Measurements from ENCODE around the gene ADAM8.

The ADAM8 gene

DNA sequence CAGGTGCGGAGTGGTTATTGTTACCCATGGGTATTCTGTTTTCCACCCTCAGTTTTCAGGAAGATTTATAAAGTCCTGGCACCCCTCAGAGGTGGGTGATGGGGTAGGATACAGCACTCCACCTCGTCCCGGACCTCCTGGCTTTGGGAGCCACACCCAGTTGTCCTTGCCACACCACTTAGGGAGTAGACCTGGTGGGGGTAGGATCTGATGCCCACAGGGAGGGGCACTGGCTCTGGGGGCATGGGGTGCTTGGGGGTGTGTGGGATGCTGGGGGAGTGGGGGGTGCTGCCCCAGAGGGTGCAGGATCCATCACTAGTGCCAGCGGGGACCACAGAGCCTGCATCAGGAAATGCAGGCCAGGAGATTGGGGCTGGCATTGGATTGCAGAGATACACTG lies 36.5 kb upstream of the ADAM8 start:
- H3K9ac ChIP-seq (ENCODE audit: low read length) = no peak overlapping the region
- H3K36me3 ChIP-seq (ENCODE audit: control insufficient read depth, insufficient read depth, low read length) = peaks cover 12% of the 10 kb centered on the region

DNA sequence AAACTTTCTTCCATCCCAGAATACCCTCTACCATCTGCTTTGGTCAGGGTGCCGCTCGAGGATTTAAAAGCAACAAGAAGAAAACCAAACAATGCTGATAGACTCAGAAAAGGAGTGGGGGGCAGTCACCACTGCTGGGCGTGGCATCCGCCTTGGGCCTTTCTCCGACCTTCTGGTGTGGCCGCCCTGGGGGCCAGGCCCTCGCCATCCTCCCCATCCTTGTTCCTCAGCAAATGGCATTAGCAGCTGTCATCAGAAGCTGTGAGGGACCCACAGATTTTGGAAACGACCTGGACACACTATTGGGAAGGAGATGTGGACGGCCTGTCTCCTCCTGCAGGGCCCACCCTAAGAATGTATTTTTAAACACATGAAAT lies 36.1 kb upstream of the ADAM8 start:
- Histone ChIP-seq H3K27me3 (ENCODE audit: control insufficient read depth, insufficient read depth, low read length) (no peaks in the 10 kb centered on the region), H3K36me3 (ENCODE audit: control insufficient read depth, insufficient read depth, low read length) (peaks cover 12% of the 10 kb centered on the region), H3K9ac (ENCODE audit: low read length) (no peak overlapping the region)

More for the DNA sequence above, 36.5 kb upstream of the ADAM8 start:
- H3K4me3 ChIP-seq (ENCODE audit: low read length) = no peak overlapping the region
- peaks cover 2% of the 10 kb centered on the region for H3K4me1 ChIP-seq (ENCODE audit: control insufficient read depth, insufficient read depth, low read length)
- no peak overlapping the region for H3K27ac ChIP-seq (ENCODE audit: low read depth, low read length)
- no peaks in the 10 kb centered on the region for H3K27me3 ChIP-seq (ENCODE audit: control insufficient read depth, insufficient read depth, low read length)

DNA sequence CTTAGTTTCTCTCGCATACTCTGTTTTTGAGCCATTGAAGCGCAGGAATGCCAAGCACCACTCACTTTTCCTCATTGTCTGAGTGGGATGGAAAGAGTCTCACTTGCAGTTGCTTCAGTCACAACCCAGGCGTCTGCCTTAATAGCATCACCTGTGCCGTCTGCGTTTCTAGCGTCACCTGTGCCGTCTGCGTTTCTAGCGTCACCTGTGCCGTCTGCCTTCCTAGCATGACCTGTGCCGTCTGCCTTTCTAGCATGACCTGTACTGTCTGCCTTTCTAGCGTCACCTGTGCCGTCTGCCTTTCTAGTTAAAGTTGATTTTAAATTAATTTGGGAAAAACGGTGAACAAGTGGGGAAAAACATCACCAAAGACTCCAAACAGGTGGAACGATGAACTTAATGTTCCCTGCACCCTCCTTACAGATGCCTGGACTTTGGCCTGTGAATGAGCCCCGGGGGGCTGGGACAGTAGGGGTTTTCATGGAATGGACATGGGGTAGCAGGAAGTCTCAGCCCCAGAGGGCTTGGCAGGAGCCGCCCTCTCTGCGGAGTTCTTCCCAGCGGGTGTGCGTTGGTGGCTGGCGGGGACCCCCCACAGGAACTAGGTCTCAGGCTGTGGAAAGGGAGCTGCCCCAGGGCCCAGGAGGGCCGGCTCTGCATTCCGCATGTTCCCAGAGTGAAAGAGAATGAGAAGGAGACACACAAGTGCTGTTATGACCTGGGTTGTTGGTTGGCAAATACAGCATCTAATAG lies 35.5 kb upstream of the ADAM8 start:
- H3K9ac ChIP-seq (ENCODE audit: low read length) = no peak overlapping the region
- H3K4me3 ChIP-seq (ENCODE audit: low read length) = no peak overlapping the region
- no peak overlapping the region for H3K27ac ChIP-seq (ENCODE audit: low read depth, low read length)
- no peaks in the 10 kb centered on the region for H3K27me3 ChIP-seq (ENCODE audit: control insufficient read depth, insufficient read depth, low read length)
- H3K36me3 ChIP-seq (ENCODE audit: control insufficient read depth, insufficient read depth, low read length) = peaks cover 12% of the 10 kb centered on the region
- H3K4me1 ChIP-seq (ENCODE audit: control insufficient read depth, insufficient read depth, low read length) = peaks cover 8% of the 10 kb centered on the region

More for the DNA sequence above, 36.1 kb upstream of the ADAM8 start:
- peaks cover 4% of the 10 kb centered on the region for H3K4me1 ChIP-seq (ENCODE audit: control insufficient read depth, insufficient read depth, low read length)
- H3K4me3 ChIP-seq (ENCODE audit: low read length) = no peak overlapping the region
- no peak overlapping the region for H3K27ac ChIP-seq (ENCODE audit: low read depth, low read length)

DNA sequence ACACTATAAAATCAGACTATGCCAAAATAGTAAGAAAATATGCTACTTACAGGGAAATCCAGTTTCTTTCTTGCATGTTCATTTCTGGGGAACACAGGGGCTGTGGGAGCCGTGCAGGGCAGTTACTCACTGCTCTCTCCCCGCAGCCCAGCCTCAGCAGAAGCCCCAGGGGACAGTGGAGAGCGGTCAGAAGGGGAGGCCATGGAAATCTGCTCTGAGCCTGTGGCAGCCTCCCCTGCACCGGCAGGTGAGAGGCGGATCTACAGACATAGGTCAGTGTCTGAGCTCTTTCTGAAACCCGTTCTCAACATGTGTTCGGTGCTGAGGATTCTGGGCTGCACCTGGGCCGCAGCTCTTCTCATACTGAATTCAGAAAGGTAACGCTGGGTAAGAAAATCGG lies 34.9 kb upstream of the ADAM8 start:
- peaks cover 12% of the 10 kb centered on the region for H3K36me3 ChIP-seq (ENCODE audit: control insufficient read depth, insufficient read depth, low read length)
- H3K27ac ChIP-seq (ENCODE audit: low read depth, low read length) = no peak overlapping the region
- H3K9ac ChIP-seq (ENCODE audit: low read length) = no peak overlapping the region
- peaks cover 8% of the 10 kb centered on the region for H3K4me1 ChIP-seq (ENCODE audit: control insufficient read depth, insufficient read depth, low read length)
- H3K27me3 ChIP-seq (ENCODE audit: control insufficient read depth, insufficient read depth, low read length) = no peaks in the 10 kb centered on the region
- H3K4me3 ChIP-seq (ENCODE audit: low read length) = no peak overlapping the region

DNA sequence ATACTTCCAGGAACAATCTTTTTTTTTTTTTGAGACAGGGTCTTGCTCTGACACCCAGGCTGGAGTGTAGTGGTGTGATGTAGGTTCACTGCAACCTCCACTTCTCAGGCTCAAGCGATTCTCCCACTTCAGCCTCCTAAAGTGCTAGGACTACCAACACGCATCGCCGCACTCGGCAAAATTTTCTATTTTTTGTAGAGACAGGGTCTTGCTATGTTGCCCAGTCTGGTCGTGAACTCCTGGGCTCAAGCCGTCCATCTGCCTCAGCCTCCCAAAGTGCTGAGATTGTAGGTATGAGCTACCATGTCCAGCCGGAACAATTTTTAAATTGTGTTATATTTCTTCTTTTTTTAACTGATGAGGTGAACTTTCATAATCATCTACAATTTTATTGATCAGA lies 34.1 kb upstream of the ADAM8 start:
- Histone ChIP-seq H3K4me1 (ENCODE audit: control insufficient read depth, insufficient read depth, low read length) (peaks cover 8% of the 10 kb centered on the region), H3K27me3 (ENCODE audit: control insufficient read depth, insufficient read depth, low read length) (no peaks in the 10 kb centered on the region), H3K9ac (ENCODE audit: low read length) (no peak overlapping the region), H3K36me3 (ENCODE audit: control insufficient read depth, insufficient read depth, low read length) (peaks cover 12% of the 10 kb centered on the region), H3K4me3 (ENCODE audit: low read length) (no peak overlapping the region), H3K27ac (ENCODE audit: low read depth, low read length) (no peak overlapping the region)

DNA sequence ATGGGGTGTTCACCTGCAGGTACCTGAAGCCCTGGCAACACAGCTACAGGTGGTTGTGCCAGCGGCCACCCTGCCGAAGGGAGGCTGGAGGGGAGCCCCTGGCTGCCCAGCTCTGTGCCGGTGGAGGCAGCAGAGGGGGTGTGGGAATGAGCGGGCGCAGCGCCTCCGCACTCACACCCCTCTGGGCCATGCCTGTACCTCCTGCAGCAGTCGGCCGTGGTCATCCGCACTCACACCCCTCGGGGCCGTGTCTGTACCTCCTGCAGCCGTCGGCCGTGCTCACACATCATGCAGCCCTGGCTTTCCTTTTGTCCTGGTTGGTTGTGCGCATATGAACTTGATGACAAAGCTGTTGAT lies 33.7 kb upstream of the ADAM8 start:
- H3K4me3 ChIP-seq (ENCODE audit: low read length) = no peak overlapping the region
- no peaks in the 10 kb centered on the region for H3K27me3 ChIP-seq (ENCODE audit: control insufficient read depth, insufficient read depth, low read length)
- peaks cover 12% of the 10 kb centered on the region for H3K36me3 ChIP-seq (ENCODE audit: control insufficient read depth, insufficient read depth, low read length)
- no peak overlapping the region for H3K27ac ChIP-seq (ENCODE audit: low read depth, low read length)
- H3K9ac ChIP-seq (ENCODE audit: low read length) = no peak overlapping the region
- H3K4me1 ChIP-seq (ENCODE audit: control insufficient read depth, insufficient read depth, low read length) = peaks cover 8% of the 10 kb centered on the region

DNA sequence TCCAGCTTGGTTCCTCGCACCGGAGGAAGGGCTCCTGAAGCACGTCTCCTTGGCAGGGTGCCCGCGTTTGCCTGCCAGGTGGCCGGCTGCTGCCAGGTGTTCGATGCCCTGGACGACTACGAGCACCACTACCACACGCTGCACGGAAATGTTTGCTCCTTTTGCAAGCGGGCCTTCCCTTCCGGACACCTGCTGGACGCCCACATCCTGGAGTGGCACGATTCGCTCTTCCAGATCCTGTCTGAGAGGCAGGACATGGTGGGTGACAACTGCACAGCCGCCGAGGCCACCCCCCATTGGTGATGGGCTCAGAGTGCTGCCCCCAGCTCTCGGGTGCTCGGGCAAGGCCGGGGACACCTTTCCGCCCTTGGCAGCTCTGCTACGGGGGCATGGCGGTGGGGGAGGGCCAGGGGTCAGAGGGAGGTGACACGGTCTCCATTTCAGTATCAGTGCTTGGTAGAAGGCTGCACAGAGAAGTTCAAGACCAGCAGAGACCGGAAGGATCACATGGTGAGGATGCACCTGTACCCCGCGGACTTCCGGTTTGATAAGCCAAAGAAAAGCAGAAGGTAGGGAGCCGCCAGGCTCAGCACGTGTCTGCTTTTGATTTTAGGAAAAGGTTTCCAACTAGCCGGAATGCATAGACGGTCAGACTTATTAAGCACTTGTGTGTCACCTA lies 33.2 kb upstream of the ADAM8 start:
- no peak overlapping the region for H3K9ac ChIP-seq (ENCODE audit: low read length)
- H3K27me3 ChIP-seq (ENCODE audit: control insufficient read depth, insufficient read depth, low read length) = no peaks in the 10 kb centered on the region
- H3K36me3 ChIP-seq (ENCODE audit: control insufficient read depth, insufficient read depth, low read length) = peaks cover 12% of the 10 kb centered on the region
- H3K4me1 ChIP-seq (ENCODE audit: control insufficient read depth, insufficient read depth, low read length) = peaks cover 8% of the 10 kb centered on the region
- H3K4me3 ChIP-seq (ENCODE audit: low read length) = peak overlapping the region; percentile 60
- no peak overlapping the region for H3K27ac ChIP-seq (ENCODE audit: low read depth, low read length)

DNA sequence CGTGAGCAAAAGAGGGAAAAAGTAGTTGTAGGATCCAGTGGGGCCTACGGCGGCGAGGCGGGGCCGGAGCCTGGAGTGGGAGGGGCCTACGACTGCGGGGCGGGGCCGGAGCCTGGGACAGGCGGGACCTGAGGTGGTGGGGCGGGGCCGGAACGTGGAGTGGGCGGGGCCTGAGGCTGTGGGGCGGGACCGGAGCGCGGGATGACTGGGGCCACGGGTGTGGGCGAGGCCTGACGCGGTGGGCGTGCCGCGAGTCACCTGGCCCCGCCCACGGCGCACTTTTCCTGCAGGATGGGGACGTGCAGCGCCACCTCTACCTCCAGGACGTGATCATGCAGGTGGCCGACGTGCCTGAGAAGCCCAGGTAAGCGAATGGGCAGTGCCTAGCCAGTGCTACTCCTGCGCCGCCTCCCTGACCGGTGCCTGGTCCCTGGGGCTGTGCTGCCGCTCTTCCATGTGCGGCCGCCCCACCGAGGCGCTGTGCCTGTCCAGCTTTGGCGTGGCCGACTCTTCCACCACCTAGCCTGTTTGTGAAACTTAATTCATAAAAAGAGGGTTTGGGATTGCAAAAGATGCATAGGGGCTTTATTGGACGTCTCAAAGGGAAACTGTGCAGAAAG lies 32.5 kb upstream of the ADAM8 start:
- peak overlapping the region; percentile 70 for H3K4me3 ChIP-seq (ENCODE audit: low read length)
- no peaks in the 10 kb centered on the region for H3K27me3 ChIP-seq (ENCODE audit: control insufficient read depth, insufficient read depth, low read length)
- no peak overlapping the region for H3K9ac ChIP-seq (ENCODE audit: low read length)
- H3K4me1 ChIP-seq (ENCODE audit: control insufficient read depth, insufficient read depth, low read length) = peaks cover 8% of the 10 kb centered on the region
- peak overlapping the region; percentile 90 for H3K27ac ChIP-seq (ENCODE audit: low read depth, low read length)
- H3K36me3 ChIP-seq (ENCODE audit: control insufficient read depth, insufficient read depth, low read length) = peaks cover 12% of the 10 kb centered on the region

DNA sequence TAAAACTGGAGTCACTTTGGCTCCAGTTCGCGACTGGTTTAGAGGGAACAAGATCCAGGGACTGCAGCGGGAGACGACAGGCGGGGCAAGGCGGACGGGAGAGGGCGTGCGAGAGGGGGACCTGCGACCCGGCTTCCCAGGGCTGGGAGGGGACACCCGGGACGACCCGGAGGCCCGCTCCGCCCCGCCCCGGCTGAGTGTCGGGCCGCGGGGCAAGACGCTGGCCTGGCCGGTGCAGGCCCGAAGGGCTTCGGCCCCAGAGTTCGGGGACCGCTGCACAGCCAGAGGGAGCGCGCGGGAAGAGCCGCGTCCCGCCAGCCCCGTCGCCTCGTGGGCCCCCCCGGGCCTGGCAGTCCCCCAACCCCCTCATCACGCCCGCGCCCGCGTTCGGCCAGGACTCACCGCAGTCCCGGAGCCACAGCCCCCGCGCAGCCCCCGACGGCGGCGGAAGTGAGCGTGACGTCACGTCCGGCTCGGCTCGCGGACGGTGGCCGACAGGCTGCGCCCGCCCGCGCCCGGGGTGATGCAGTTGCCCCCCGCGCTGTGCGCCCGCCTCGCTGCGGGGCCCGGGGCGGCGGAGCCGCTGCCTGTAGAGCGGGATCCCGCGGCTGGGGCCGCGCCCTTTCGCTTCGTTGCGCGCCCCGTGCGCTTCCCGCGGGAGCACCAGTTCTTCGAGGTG lies 31.9 kb upstream of the ADAM8 start, which contains the start of the genes TUBGCP2 and ZNF511:
TSS of gene TUBGCP2 (minus strand) at position 452 of the 679 bp plus-strand sequence. CDS start 5,931 bp downstream, outside the sequence.
TSS of gene ZNF511 (plus strand) at position 494 of the 679 bp plus-strand sequence. CDS start at position 524, 30 bp downstream.
- Histone ChIP-seq H3K36me3 (ENCODE audit: control insufficient read depth, insufficient read depth, low read length) (peaks cover 12% of the 10 kb centered on the region), H3K27me3 (ENCODE audit: control insufficient read depth, insufficient read depth, low read length) (no peaks in the 10 kb centered on the region), H3K4me1 (ENCODE audit: control insufficient read depth, insufficient read depth, low read length) (peaks cover 8% of the 10 kb centered on the region), H3K9ac (ENCODE audit: low read length) (peak within 1 kb of the TSS; percentile 76), H3K4me3 (ENCODE audit: low read length) (peak within 1 kb of the TSS; percentile 70), H3K27ac (ENCODE audit: low read depth, low read length) (peak within 1 kb of the TSS; percentile 90)

DNA sequence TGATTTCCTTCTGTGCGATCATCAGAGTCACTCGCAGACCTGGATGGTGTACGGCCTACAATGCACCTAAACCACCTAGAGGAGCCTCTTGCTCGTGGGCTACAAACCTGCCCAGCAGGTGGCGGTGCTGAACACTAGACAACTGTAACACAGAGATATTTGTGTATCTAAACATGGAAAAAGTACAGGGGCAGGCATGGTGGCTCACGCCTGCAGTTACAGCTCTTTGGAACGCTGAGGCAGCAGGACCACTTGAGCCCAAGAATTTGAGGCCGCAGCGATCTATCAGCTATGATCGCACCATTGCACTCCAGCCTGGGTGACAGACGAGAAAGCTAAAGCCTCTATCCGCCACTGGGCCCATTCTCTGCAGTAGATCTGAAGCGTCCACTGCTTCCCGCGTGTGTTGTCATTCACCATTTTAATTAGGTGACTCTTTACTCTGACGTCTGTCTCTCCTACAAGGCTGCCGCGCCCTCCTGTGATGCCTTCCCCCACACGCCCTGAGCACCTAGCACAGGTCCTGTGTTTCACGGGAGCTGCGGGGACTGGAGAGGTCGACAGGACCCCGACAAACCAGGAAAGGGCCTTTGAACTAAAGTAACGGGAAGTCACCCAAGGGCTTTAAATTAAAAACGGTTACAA lies 31.2 kb upstream of the ADAM8 start:
- H3K36me3 ChIP-seq (ENCODE audit: control insufficient read depth, insufficient read depth, low read length) = peaks cover 10% of the 10 kb centered on the region
- peak overlapping the region; percentile 90 for H3K27ac ChIP-seq (ENCODE audit: low read depth, low read length)
- H3K9ac ChIP-seq (ENCODE audit: low read length) = peak overlapping the region; percentile 76
- peaks cover 8% of the 10 kb centered on the region for H3K4me1 ChIP-seq (ENCODE audit: control insufficient read depth, insufficient read depth, low read length)
- H3K27me3 ChIP-seq (ENCODE audit: control insufficient read depth, insufficient read depth, low read length) = no peaks in the 10 kb centered on the region
- peak overlapping the region; percentile 70 for H3K4me3 ChIP-seq (ENCODE audit: low read length)

DNA sequence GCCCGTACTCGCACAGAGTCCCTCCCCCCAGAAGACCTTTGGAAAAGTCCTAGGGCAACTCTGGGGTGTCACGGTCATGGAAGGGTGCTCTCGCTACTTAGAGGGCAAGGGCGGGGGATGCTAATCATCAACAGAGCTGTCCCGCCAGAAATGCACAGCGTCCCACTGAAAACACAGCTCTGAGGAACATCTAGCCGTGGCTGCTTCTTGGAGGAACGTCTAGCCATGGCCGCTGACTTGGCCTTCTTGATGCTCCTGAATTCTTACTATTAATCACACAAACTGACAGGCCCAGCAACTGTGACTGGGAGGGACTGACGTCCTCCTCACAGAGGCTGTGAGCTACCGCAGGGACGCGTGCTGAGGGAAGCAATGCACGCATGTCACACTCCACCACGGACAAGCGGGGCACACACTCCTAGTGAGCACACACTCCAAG lies 30.3 kb upstream of the ADAM8 start:
- Histone ChIP-seq H3K4me3 (ENCODE audit: low read length) (no peak overlapping the region), H3K4me1 (ENCODE audit: control insufficient read depth, insufficient read depth, low read length) (peaks cover 8% of the 10 kb centered on the region)

DNA sequence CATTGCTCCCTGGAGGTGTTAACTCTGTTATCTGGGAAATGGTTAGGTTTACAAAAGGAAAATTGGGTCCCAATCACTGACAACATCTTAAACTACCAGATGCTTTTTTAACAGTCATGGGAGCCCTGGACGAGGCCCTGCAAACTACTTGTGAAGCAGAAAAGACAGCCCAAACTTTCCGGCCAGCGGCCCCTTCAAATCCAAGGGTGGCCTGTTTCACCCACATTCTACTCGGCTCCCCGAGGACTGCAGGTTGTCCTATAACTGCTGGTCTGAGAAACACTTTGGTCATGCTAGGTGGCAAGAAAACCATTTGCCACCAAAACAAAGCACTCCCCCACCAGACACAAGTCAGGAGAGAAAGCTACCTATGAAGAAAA lies 29.4 kb upstream of the ADAM8 start:
- H3K9ac ChIP-seq (ENCODE audit: low read length) = no peak overlapping the region
- no peak overlapping the region for H3K27ac ChIP-seq (ENCODE audit: low read depth, low read length)
- peaks cover 8% of the 10 kb centered on the region for H3K36me3 ChIP-seq (ENCODE audit: control insufficient read depth, insufficient read depth, low read length)
- no peak overlapping the region for H3K4me3 ChIP-seq (ENCODE audit: low read length)
- peaks cover 8% of the 10 kb centered on the region for H3K4me1 ChIP-seq (ENCODE audit: control insufficient read depth, insufficient read depth, low read length)
- no peaks in the 10 kb centered on the region for H3K27me3 ChIP-seq (ENCODE audit: control insufficient read depth, insufficient read depth, low read length)

More for the DNA sequence above, 30.3 kb upstream of the ADAM8 start:
- Histone ChIP-seq H3K36me3 (ENCODE audit: control insufficient read depth, insufficient read depth, low read length) (peaks cover 9% of the 10 kb centered on the region), H3K27ac (ENCODE audit: low read depth, low read length) (no peak overlapping the region), H3K9ac (ENCODE audit: low read length) (no peak overlapping the region), H3K27me3 (ENCODE audit: control insufficient read depth, insufficient read depth, low read length) (no peaks in the 10 kb centered on the region)
